ENCODE results near the gene FKBP5.

GRCh38 chr6:35719830-35720733 lies 31.4 kb upstream of the FKBP5 start:
- no peak for TF ChIP-seq POLR2A (IDR thresholded peaks at IDR 0.05; ENCODE audit: low read length)
- TF ChIP-seq GATA1 (IDR thresholded peaks at IDR 0.05; ENCODE audit: low read depth, low read length), result no peak
